WTC11 (cell line): ENCODE measurements around the gene YWHAH. TPM values are rescaled to one million over a fixed set of nuclear protein-coding genes. Genes with fewer than 3 reads are reported as not detected.

Source experiments
- ATAC-seq: fragments of 200-7000 bp; cut with Tn5 transposase; 2 replicates; pipeline ENCODE4 v1.10.0; 2021; ENCODE audit warnings: mild to moderate bottlenecking, moderate library complexity
- CTCF ChIA-PET: fragments of 300-600 bp; sonication (Branson Sonifier 250); formaldehyde crosslinking; loops from one replicate; lab custom pipeline; 2021; ENCODE audit warnings: antibody characterized with exemption; lab: Charles Lee
- POLR2A ChIA-PET: fragments of 350-600 bp; sonication (Branson Sonifier 250); formaldehyde crosslinking; loops from one replicate; lab custom pipeline; 2021; ENCODE audit warnings: antibody characterized with exemption; lab: Charles Lee
- DNase-seq: peaks from one replicate; pipeline ENCODE4 v3.0.0; 2021; ENCODE audit warnings: low spot score
- H3K27ac Mint-ChIP-seq: 2 replicates; pipeline ENCODE4 v1.8.0; 2021; ENCODE audit warnings: mixed read lengths
- H3K27me3 Mint-ChIP-seq: 2 replicates; pipeline ENCODE4 v1.8.0; 2021; ENCODE audit warnings: low read depth, mild to moderate bottlenecking, moderate library complexity, mixed read lengths
- H3K36me3 Mint-ChIP-seq: 2 replicates; pipeline ENCODE4 v1.8.0; 2021; ENCODE audit warnings: mixed read lengths
- H3K4me1 Mint-ChIP-seq: 2 replicates; pipeline ENCODE4 v1.8.0; 2022; ENCODE audit warnings: mixed read lengths
- H3K4me3 Mint-ChIP-seq: 2 replicates; pipeline ENCODE4 v1.8.0; 2021; ENCODE audit warnings: mild to moderate bottlenecking, moderate library complexity, mixed read lengths
- H3K9me3 Mint-ChIP-seq: 2 replicates; pipeline ENCODE4 v1.8.0; 2021; ENCODE audit warnings: mixed read lengths
- AFF4 ChIP-seq: sonication (generic); formaldehyde crosslinking; IDR thresholded peaks from 2 replicates; pipeline ENCODE4 v1.8.1; 2023; ENCODE audit warnings: mild to moderate bottlenecking, missing genetic modification reagents, borderline replicate concordance
- ELF4 ChIP-seq: sonication (generic); formaldehyde crosslinking; IDR thresholded peaks from 2 replicates; pipeline ENCODE4 v1.8.1; 2022; ENCODE audit warnings: low read depth, mild to moderate bottlenecking, moderate library complexity, missing genetic modification reagents
- FOXP1 ChIP-seq: sonication (generic); formaldehyde crosslinking; IDR thresholded peaks from 2 replicates; pipeline ENCODE4 v1.8.0; 2022; ENCODE audit warnings: missing genetic modification reagents, mild to moderate bottlenecking, moderate library complexity, borderline replicate concordance
- HMGXB4 ChIP-seq: sonication (generic); formaldehyde crosslinking; IDR thresholded peaks from 2 replicates; pipeline ENCODE4 v1.8.1; 2023; ENCODE audit warnings: mild to moderate bottlenecking, moderate library complexity, missing genetic modification reagents
- IRF2 ChIP-seq: sonication (generic); formaldehyde crosslinking; IDR thresholded peaks from 2 replicates; pipeline ENCODE4 v1.8.0; 2022; ENCODE audit warnings: low read depth, missing genetic modification reagents, borderline replicate concordance
- JUN ChIP-seq: sonication (generic); formaldehyde crosslinking; IDR thresholded peaks from 2 replicates; pipeline ENCODE4 v1.8.0; 2023; ENCODE audit warnings: mild to moderate bottlenecking, missing genetic modification reagents
- KAT7 ChIP-seq: sonication (generic); formaldehyde crosslinking; IDR thresholded peaks from 2 replicates; pipeline ENCODE4 v1.8.1; 2023; ENCODE audit warnings: missing genetic modification reagents, mild to moderate bottlenecking, borderline replicate concordance
- MLX ChIP-seq: sonication (generic); formaldehyde crosslinking; IDR thresholded peaks from 2 replicates; pipeline ENCODE4 v1.8.1; 2023; ENCODE audit warnings: mild to moderate bottlenecking, missing genetic modification reagents, moderate library complexity
- MXD4 ChIP-seq: fragments of 250-450 bp; sonication (Bioruptor Pico); IDR thresholded peaks from 2 replicates; pipeline ENCODE4 v1.8.0; 2021; ENCODE audit warnings: mild to moderate bottlenecking, moderate library complexity, borderline replicate concordance
- NFATC4 ChIP-seq: fragments of 250-450 bp; sonication (Bioruptor Pico); IDR thresholded peaks from 2 replicates; pipeline ENCODE4 v1.9.0; 2021; ENCODE audit warnings: mild to moderate bottlenecking
- NFYB ChIP-seq: sonication (generic); formaldehyde crosslinking; conservative IDR thresholded peaks from 2 replicates; pipeline ENCODE4 v1.8.0; 2022; ENCODE audit warnings: low read depth, missing genetic modification reagents
- PREB ChIP-seq: sonication (generic); formaldehyde crosslinking; IDR thresholded peaks from 2 replicates; pipeline ENCODE4 v1.8.1; 2022; ENCODE audit warnings: mild to moderate bottlenecking, missing genetic modification reagents, moderate library complexity, borderline replicate concordance
- SMAD4 ChIP-seq: sonication (generic); formaldehyde crosslinking; IDR thresholded peaks from 2 replicates; pipeline ENCODE4 v1.8.0; 2022; ENCODE audit warnings: mild to moderate bottlenecking, missing genetic modification reagents
- TEAD1 ChIP-seq: sonication (generic); formaldehyde crosslinking; IDR thresholded peaks from 2 replicates; pipeline ENCODE4 v1.8.0; 2022; ENCODE audit warnings: mild to moderate bottlenecking, missing genetic modification reagents
- TEAD4 ChIP-seq: sonication (generic); formaldehyde crosslinking; IDR thresholded peaks from 2 replicates; pipeline ENCODE4 v1.8.0; 2022; ENCODE audit warnings: mild to moderate bottlenecking, missing genetic modification reagents
- ZNF396 ChIP-seq: fragments of 250-450 bp; sonication (Bioruptor Pico); IDR thresholded peaks from 2 replicates; pipeline ENCODE4 v1.8.0; 2021; ENCODE audit warnings: mild to moderate bottlenecking, moderate library complexity, borderline replicate concordance
- ZNF532 ChIP-seq: fragments of 250-450 bp; sonication (Bioruptor Pico); IDR thresholded peaks from 2 replicates; pipeline ENCODE4 v1.9.0; 2021; ENCODE audit warnings: mild to moderate bottlenecking, borderline replicate concordance
- ZSCAN18 ChIP-seq: fragments of 250-450 bp; sonication (Bioruptor Pico); IDR thresholded peaks from 2 replicates; pipeline ENCODE4 v2.1.2; 2022; ENCODE audit warnings: mild to moderate bottlenecking, moderate library complexity
- total RNA-seq: library from RNA; stranded (reverse); gene quantifications from 3 replicates; pipeline ENCODE4 v1.2.3, GENCODE V29; 2021
- TF ChIP-seq, protein P1 (sequence below): fragments of 250-450 bp; sonication (Bioruptor Pico); IDR thresholded peaks from 2 replicates; pipeline ENCODE4 v1.9.0; 2021; ENCODE audit warnings: mild to moderate bottlenecking

YWHAH gene
- total RNA-seq, 1 experiment from 2014 or later: 203 TPM

DNA sequence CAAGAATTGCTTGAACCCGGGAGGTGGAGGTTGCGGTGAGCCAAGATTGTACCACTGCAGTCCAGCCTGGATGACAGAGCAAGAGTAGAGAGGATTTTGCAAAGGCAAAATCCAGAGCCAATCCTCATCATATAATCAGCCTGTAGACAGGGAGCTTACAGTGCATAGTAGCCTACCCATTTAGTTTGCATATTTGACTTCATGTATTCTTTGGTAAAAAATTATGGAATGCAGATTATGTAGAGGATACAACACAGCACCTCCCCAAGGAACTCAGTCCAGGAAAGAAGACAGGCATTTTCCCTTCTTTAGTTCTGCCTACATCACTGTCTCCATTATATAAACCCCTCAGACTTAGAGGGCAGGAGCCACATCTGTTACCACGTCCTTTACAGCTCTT is 39.7 kb upstream of the YWHAH start (continued):
- TF ChIP-seq, protein P1, sequence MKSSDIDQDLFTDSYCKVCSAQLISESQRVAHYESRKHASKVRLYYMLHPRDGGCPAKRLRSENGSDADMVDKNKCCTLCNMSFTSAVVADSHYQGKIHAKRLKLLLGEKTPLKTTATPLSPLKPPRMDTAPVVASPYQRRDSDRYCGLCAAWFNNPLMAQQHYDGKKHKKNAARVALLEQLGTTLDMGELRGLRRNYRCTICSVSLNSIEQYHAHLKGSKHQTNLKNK (CRISPR knock-in tag): no peak
- no peak for TF ChIP-seq AFF4 (CRISPR knock-in tag)
- TF ChIP-seq KAT7 (CRISPR knock-in tag): no peak
- TF ChIP-seq MLX (CRISPR knock-in tag): no peak
- TF ChIP-seq ZNF396: no peak
- no peak for TF ChIP-seq NFYB (CRISPR knock-in tag)
- TF ChIP-seq SMAD4: no peak

DNA sequence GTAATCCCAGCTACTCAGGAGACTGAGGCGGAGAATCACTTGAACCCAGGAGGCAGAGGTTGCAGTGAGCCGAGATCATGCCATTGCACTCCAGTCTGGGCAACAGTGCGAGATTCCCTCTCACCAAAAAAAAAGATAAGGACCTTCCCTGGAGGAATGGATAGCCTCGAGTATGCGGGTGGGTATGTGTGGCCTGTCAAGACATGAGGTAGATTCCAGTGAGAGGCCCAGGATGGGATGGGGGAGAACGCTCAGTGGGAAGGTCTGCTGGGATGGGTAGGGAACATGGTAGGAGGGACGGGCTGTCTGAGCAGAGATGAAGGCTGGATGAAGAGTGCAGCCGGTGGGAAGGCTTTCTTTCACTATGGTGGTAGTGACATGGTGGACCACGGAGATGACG is 39.0 kb upstream of the YWHAH start:
- H3K36me3 Mint-ChIP-seq: peaks cover 2% of the 10 kb centered on the region
- H3K27ac Mint-ChIP-seq: no peak overlapping the region; the same call in 1 of the 2 replicates
- H3K27me3 Mint-ChIP-seq: no peaks in the 10 kb centered on the region
- no peaks in the 10 kb centered on the region for H3K9me3 Mint-ChIP-seq
- no peak overlapping the region for H3K4me3 Mint-ChIP-seq
- POLR2A ChIA-PET: no interaction called here
- ATAC-seq (no peak), DNase-seq (no peak)
- CTCF ChIA-PET: interaction anchor here (3.3 kb wide), 1 partner anchor 65 kb away, joined by 8 read pairs; no protein-coding TSS in a partner anchor
- H3K4me1 Mint-ChIP-seq: no peaks in the 10 kb centered on the region
- TF ChIP-seq HMGXB4: no peak
- no peak for TF ChIP-seq TEAD4
- TF ChIP-seq IRF2 (CRISPR knock-in tag): no peak
- TF ChIP-seq MXD4: no peak
- no peak for TF ChIP-seq JUN (CRISPR knock-in tag)
- TF ChIP-seq MLX (CRISPR knock-in tag): no peak
- no peak for TF ChIP-seq NFATC4
- TF ChIP-seq FOXP1 (CRISPR knock-in tag): no peak
- no peak for TF ChIP-seq TEAD1 (CRISPR knock-in tag)
- TF ChIP-seq PREB (CRISPR knock-in tag): no peak
- no peak for TF ChIP-seq ZNF532 (CRISPR knock-in tag)
- no peak for TF ChIP-seq ZSCAN18 (CRISPR knock-in tag)
- no peak for TF ChIP-seq ELF4 (CRISPR knock-in tag)
